GM12878 (cell line): ENCODE results near the gene MSH5. TPM values are rescaled to one million over a fixed set of nuclear protein-coding genes. Genes with fewer than 3 reads are reported as not detected.

ENCODE experiments used
- CHD4 ChIP-seq: fragments of 200-600 bp; sonication (generic); IDR thresholded peaks from 2 replicates; pipeline ENCODE4 v1.6.1; 2016; ENCODE audit warnings: mild to moderate bottlenecking
- EGR1 ChIP-seq, 2 experiments: IDR thresholded peaks; 1 replicate in 1 of 2; 2 replicates in 1 of 2; pipeline ENCODE4 v1.6.1; 2011 to 2012; ENCODE audit warnings: low read depth in 2 of 2, low read length in 2 of 2, borderline replicate concordance in 1 of 2, mild to moderate bottlenecking in 1 of 2, moderate library complexity in 1 of 2
- ETV6 ChIP-seq, 2 experiments: fragments of 450-650 bp in 1 of 2; IDR thresholded peaks in 1 of 2; conservative IDR thresholded peaks in 1 of 2; 2 replicates each; pipeline ENCODE4 v1.6.1; 2014; ENCODE audit warnings: antibody characterized with exemption in 1 of 2, borderline replicate concordance in 1 of 2, low read depth in 1 of 2, mild to moderate bottlenecking in 1 of 2, moderate library complexity in 1 of 2
- FOS ChIP-seq: IDR thresholded peaks from 3 replicates; pipeline ENCODE4 v1.6.1; 2011; ENCODE audit warnings: borderline replicate concordance; ENCODE audit not compliant: insufficient read length; ENCODE audit errors: extremely low read depth
- HCFC1 ChIP-seq: fragments of 150-350 bp; IDR thresholded peaks from 2 replicates; pipeline ENCODE4 v1.6.1; 2014; ENCODE audit warnings: low read length
- JUNB ChIP-seq: IDR thresholded peaks from 2 replicates; pipeline ENCODE4 v1.6.1; 2016; ENCODE audit warnings: antibody characterized with exemption, mild to moderate bottlenecking
- MYB ChIP-seq: fragments of 150-350 bp; IDR thresholded peaks from 2 replicates; pipeline ENCODE4 v1.6.1; 2014; ENCODE audit warnings: mild to moderate bottlenecking, low read depth, low read length, borderline replicate concordance
- PAX8 ChIP-seq: fragments of 450-650 bp; IDR thresholded peaks from 2 replicates; pipeline ENCODE4 v1.6.1; 2017; ENCODE audit warnings: mild to moderate bottlenecking, moderate library complexity
- POLR2A ChIP-seq: IDR thresholded peaks from 2 replicates; pipeline ENCODE4 v1.6.1; 2011; ENCODE audit warnings: low read depth, mild to moderate bottlenecking, low read length
- SMAD5 ChIP-seq: IDR thresholded peaks from 2 replicates; pipeline ENCODE4 v1.6.1; 2016; ENCODE audit warnings: antibody characterized with exemption, low read depth
- SMARCA5 ChIP-seq: fragments of 450-650 bp; IDR thresholded peaks from 2 replicates; pipeline ENCODE4 v1.6.1; 2017; ENCODE audit warnings: mild to moderate bottlenecking
- SRF ChIP-seq, 2 experiments: IDR thresholded peaks; 2 replicates each; pipeline ENCODE4 v1.6.1; 2011; ENCODE audit warnings: low read depth in 2 of 2, low read length in 2 of 2, mild to moderate bottlenecking in 1 of 2, moderate library complexity in 1 of 2
- TCF12 ChIP-seq: IDR thresholded peaks from 2 replicates; pipeline ENCODE4 v1.6.1; 2011; ENCODE audit warnings: low read depth, mild to moderate bottlenecking, low read length
- ZNF207 ChIP-seq: fragments of 450-650 bp; IDR thresholded peaks from 2 replicates; pipeline ENCODE4 v1.6.1; 2014; ENCODE audit warnings: antibody characterized with exemption, mild to moderate bottlenecking, borderline replicate concordance
- polyA plus RNA-seq, 11 experiments: library from polyadenylated mRNA; depleted of rRNA in 4 of 11; unstranded in 6 of 11; stranded (reverse) in 5 of 11; fragments of >200 nt; fragmentation: Nextera tagmentation in 4 of 11; fragmentation: Illumina TruSeq in 1 of 11; extraction: Ambion mirVana in 4 of 11; extraction: Trizol in 1 of 11; gene quantifications; 1 replicate in 1 of 11; 2 replicates in 10 of 11; pipeline versions ENCODE4 v1.2.1 to v1.2.3, GENCODE V29; 2011 to 2016; ENCODE audit warnings: inconsistent platforms in 2 of 11, missing spikeins in 2 of 11, low read depth in 1 of 11
- total RNA-seq, 4 experiments: library from RNA; depleted of rRNA in 3 of 4; stranded (reverse); fragments of >200 nt in 3 of 4; fragmentation: Illumina TruSeq in 1 of 4; extraction: Trizol in 1 of 4; gene quantifications; 2 replicates each; pipeline versions ENCODE4 v1.2.1 to v1.2.3, GENCODE V29; 2013 to 2021
- TF ChIP-seq, protein P1 (sequence below): fragments of 450-650 bp; formaldehyde crosslinking; IDR thresholded peaks from 2 replicates; pipeline ENCODE4 v1.5.0; 2022; ENCODE audit warnings: mild to moderate bottlenecking, missing genetic modification characterization
- TF ChIP-seq, protein P2 (sequence below): IDR thresholded peaks from 2 replicates; pipeline ENCODE4 v1.6.1; 2012; ENCODE audit warnings: low read depth, low read length, improper control_type of control experiment
- TF ChIP-seq, protein P3 (sequence below): IDR thresholded peaks from 2 replicates; pipeline ENCODE4 v1.6.1; 2011; ENCODE audit warnings: borderline replicate concordance, low read depth, mild to moderate bottlenecking, moderate library complexity, mixed read lengths, low read length; ENCODE audit not compliant: insufficient read depth; ENCODE audit errors: extremely low read length
- TF ChIP-seq, protein P4 (sequence below): IDR thresholded peaks from 2 replicates; pipeline ENCODE4 v1.6.1; 2012; ENCODE audit warnings: low read depth, low read length, improper control_type of control experiment
- TF ChIP-seq, protein P5 (sequence below): fragments of 450-650 bp; formaldehyde crosslinking; IDR thresholded peaks from 2 replicates; pipeline ENCODE4 v1.4.0; 2022; ENCODE audit warnings: mild to moderate bottlenecking, moderate library complexity

The MSH5 gene
- total and polyA plus RNA-seq, 10 of the 15 experiments (the other 5 are each of a cell fraction or from before 2014, with no cell fraction given), result 9.1 to 52.7 (median 30.0) TPM

DNA sequence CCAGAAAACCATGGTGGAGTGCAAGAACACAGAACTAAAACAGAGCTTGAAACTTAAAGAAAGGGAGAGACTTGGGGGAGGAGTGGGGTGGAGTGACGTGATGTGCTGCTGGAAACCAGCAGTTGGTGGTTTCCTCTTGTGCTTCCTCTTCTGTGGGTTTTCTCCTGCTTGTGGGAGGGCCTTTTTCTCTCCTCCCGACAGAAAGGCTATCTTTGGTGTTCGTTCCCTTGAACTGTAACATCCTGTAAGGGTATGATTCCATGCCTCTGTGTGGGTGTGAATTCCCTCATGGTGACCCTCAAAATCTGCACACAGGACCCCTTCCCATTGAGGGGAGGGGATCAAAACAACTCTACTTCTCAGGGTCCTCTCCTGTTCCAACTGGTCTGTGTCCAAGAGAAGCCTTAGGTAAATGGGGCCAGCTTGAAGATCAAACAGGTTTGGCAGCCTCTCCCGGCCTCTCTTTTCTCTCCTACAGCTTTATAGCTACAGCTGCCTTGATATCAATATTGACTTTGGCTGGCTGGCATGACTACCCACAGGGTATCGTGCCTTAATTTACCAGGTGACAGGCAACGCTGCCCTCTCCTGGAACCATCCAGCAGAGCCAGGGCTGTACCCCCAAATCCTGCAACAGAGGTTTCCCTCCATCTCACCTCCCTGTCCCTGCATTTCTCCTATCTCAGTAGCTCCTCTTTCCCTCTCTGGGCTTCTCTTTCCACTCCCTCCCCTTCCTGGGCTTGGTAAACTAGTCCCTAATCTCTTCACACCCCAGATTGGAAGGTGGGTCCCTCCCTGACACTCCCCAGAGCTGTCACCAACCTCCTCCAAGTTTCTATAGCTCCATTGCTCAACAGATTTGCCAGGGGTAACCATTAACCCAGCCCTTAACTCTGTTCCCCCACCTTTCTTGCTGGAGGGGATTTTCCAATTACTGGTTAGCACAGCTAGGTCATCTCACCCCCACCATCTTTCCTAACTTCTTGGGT lies 1.5 kb upstream of the MSH5 start (continued):
- TF ChIP-seq ETV6 (conservative IDR thresholded peaks at IDR 0.05 in 1 of 2, IDR thresholded peaks at IDR 0.05 in 1 of 2; ENCODE audit: borderline replicate concordance in 1 of 2, low read depth in 1 of 2) (peak in 1 of 2 experiments; percentile 94; a peak in 2 of 4 replicates), MYB (peak; percentile 89), SMAD5 (no peak; the same call in 1 of the 2 replicates), CHD4 (no peak), HCFC1 (no peak), EGR1 (IDR thresholded peaks at IDR 0.05; ENCODE audit: borderline replicate concordance in 1 of 2, low read depth in 2 of 2, low read length in 2 of 2) (0 out of 3 replicates have a peak, but pooled peaks of 1 of the 2 experiments have one; percentile 51), TCF12 (no peak), JUNB (no peak), ZNF207 (no peak), FOS (no peak), POLR2A (peak; percentile 50), PAX8 (no peak), SRF (IDR thresholded peaks at IDR 0.05; ENCODE audit: low read depth in 2 of 2, low read length in 2 of 2) (no peak), SMARCA5 (peak; percentile 84)
- TF ChIP-seq, protein P1, sequence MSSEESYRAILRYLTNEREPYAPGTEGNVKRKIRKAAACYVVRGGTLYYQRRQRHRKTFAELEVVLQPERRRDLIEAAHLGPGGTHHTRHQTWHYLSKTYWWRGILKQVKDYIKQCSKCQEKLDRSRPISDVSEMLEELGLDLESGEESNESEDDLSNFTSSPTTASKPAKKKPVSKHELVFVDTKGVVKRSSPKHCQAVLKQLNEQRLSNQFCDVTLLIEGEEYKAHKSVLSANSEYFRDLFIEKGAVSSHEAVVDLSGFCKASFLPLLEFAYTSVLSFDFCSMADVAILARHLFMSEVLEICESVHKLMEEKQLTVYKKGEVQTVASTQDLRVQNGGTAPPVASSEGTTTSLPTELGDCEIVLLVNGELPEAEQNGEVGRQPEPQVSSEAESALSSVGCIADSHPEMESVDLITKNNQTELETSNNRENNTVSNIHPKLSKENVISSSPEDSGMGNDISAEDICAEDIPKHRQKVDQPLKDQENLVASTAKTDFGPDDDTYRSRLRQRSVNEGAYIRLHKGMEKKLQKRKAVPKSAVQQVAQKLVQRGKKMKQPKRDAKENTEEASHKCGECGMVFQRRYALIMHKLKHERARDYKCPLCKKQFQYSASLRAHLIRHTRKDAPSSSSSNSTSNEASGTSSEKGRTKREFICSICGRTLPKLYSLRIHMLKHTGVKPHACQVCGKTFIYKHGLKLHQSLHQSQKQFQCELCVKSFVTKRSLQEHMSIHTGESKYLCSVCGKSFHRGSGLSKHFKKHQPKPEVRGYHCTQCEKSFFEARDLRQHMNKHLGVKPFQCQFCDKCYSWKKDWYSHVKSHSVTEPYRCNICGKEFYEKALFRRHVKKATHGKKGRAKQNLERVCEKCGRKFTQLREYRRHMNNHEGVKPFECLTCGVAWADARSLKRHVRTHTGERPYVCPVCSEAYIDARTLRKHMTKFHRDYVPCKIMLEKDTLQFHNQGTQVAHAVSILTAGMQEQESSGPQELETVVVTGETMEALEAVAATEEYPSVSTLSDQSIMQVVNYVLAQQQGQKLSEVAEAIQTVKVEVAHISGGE (CRISPR knock-in tag), result no peak
- TF ChIP-seq, protein P2, sequence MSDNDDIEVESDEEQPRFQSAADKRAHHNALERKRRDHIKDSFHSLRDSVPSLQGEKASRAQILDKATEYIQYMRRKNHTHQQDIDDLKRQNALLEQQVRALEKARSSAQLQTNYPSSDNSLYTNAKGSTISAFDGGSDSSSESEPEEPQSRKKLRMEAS, result no peak
- TF ChIP-seq, protein P3, sequence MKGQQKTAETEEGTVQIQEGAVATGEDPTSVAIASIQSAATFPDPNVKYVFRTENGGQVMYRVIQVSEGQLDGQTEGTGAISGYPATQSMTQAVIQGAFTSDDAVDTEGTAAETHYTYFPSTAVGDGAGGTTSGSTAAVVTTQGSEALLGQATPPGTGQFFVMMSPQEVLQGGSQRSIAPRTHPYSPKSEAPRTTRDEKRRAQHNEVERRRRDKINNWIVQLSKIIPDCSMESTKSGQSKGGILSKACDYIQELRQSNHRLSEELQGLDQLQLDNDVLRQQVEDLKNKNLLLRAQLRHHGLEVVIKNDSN, result no peak
- TF ChIP-seq, protein P4, sequence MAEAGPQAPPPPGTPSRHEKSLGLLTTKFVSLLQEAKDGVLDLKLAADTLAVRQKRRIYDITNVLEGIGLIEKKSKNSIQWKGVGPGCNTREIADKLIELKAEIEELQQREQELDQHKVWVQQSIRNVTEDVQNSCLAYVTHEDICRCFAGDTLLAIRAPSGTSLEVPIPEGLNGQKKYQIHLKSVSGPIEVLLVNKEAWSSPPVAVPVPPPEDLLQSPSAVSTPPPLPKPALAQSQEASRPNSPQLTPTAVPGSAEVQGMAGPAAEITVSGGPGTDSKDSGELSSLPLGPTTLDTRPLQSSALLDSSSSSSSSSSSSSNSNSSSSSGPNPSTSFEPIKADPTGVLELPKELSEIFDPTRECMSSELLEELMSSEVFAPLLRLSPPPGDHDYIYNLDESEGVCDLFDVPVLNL, result no peak
- TF ChIP-seq, protein P5, sequence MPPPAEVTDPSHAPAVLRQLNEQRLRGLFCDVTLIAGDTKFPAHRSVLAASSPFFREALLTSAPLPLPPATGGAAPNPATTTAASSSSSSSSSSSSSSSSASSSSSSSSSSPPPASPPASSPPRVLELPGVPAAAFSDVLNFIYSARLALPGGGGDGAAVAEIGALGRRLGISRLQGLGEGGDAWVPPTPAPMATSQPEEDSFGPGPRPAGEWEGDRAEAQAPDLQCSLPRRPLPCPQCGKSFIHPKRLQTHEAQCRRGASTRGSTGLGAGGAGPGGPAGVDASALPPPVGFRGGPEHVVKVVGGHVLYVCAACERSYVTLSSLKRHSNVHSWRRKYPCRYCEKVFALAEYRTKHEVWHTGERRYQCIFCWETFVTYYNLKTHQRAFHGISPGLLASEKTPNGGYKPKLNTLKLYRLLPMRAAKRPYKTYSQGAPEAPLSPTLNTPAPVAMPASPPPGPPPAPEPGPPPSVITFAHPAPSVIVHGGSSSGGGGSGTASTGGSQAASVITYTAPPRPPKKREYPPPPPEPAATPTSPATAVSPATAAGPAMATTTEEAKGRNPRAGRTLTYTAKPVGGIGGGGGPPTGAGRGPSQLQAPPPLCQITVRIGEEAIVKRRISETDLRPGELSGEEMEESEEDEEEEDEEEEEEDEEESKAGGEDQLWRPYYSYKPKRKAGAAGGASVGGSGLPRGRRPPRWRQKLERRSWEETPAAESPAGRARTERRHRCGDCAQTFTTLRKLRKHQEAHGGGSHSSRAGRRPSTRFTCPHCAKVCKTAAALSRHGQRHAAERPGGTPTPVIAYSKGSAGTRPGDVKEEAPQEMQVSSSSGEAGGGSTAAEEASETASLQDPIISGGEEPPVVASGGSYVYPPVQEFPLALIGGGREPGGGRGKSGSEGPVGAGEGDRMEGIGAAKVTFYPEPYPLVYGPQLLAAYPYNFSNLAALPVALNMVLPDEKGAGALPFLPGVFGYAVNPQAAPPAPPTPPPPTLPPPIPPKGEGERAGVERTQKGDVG (CRISPR knock-in tag), result no peak
